GM10266 (cell line): ENCODE results near the gene USP21.
"Not testable (repeated sequence)": the region's sequence is repeated elsewhere in the genome, so short reads cannot be mapped to it uniquely, and the experiment has no call there.

Experiments used
- DNase-seq: peaks from one replicate; pipeline ENCODE4 v3.0.0; 2012; ENCODE audit errors: extremely low spot score
- CTCF ChIP-seq: IDR thresholded peaks from 2 replicates; pipeline ENCODE4 v1.5.1; 2012; ENCODE audit warnings: mild to moderate bottlenecking, low read depth; ENCODE audit not compliant: control insufficient read depth, insufficient read depth; ENCODE audit errors: missing control alignments

Gene USP21

GRCh38 chr1:161159087-161159912 is at the start of gene USP21:
Gene USP21 (plus strand): TSS chr1:161159500. CDS start chr1:161160641, 1,141 bp downstream.
- DNase-seq = peak; percentile 94
- TF ChIP-seq CTCF = no peak

GRCh38 chr1:161111117-161111516 is 48.2 kb upstream of the USP21 start:
- DNase-seq = no peak
- TF ChIP-seq CTCF = no peak

GRCh38 chr1:161111527-161111926 is 47.8 kb upstream of the USP21 start:
- TF ChIP-seq CTCF = no peak
- DNase-seq = no peak

- TF ChIP-seq CTCF = no peak
- DNase-seq = no peak
Measured at GRCh38 chr1:161113915-161114314, 45.4 kb upstream of the USP21 start.

- no peak for DNase-seq
- TF ChIP-seq CTCF = no peak
Measured at GRCh38 chr1:161114556-161114955, 44.7 kb upstream of the USP21 start.

GRCh38 chr1:161115132-161115711 is 44.1 kb upstream of the USP21 start:
- DNase-seq = no peak
- no peak for TF ChIP-seq CTCF

- DNase-seq = not testable (repeated sequence)
Measured at GRCh38 chr1:161115961-161116360, 43.3 kb upstream of the USP21 start.
